ENCODE results near the gene S100P.
"Not testable (repeated sequence)": the region's sequence is repeated elsewhere in the genome, so short reads cannot be mapped to it uniquely, and the experiment has no call there.

S100P gene

DNA sequence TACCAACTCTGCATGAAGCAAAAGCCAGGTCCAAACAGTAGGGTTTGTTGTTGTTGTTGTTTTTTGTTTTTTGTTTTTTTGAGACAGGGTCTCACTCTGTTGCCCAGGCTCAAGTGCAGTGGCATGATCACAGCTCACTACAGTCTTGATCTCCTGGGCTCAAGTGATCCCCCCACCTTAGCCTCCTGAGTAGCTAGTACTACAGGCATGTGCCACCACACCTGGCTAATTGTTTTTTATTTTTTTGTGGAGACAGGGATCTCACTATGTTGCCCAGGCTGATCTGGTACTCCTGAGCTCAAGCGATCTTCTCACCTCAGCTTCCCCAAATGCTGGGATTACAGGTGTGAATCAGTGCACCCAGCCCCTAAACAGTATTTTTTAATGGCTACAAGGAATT is 6.2 kb downstream of the S100P start:
- no peak for DNase-seq

DNA sequence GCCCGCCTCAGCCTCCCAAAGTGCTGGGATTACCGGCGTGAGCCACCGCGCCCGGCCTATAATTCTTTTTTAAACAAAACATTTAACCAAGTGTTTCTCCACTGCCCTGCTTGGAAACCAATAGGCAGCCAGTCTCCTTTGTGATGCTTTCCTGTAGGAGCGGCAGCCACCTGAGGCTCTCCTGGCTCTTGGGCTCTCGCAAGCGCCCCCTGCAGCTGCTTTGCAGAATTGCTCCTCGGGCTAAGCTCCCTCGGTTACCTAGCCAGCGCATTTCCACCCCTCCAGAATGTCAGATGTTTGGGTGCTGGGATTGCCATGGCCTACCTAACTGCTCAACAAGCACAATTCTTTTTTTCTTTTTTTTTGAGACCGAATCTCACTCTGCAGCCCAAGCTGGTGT is 7.7 kb downstream of the S100P start:
- no peak for DNase-seq

DNA sequence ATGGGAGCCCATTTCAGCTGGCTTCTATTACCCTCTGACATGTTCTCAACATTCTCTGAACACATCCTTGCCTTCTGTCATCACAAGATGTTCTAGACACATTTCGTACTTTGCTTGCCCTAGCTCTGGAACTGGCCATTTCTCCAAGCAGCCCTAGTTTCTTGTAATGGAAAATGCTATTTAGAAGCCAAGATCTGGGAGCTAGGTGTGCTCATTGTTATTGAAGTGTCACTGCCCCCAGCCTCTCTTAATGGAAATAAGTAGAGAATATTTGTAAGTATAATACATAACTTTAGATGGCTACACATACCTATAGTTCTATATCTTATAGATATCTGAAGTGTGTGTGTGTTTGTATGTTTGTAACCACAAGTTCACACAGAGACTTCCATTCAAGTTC is 9.1 kb downstream of the S100P start:
- no peak for DNase-seq

- DNase-seq, result no peak
Measured at GRCh38 chr4:6703786-6704185, 10.1 kb downstream of the S100P start.

- DNase-seq, result no peak
Measured at GRCh38 chr4:6705646-6706045, 12.0 kb downstream of the S100P start.

GRCh38 chr4:6706173-6706572 is 12.5 kb downstream of the S100P start:
- DNase-seq, result no peak

DNA sequence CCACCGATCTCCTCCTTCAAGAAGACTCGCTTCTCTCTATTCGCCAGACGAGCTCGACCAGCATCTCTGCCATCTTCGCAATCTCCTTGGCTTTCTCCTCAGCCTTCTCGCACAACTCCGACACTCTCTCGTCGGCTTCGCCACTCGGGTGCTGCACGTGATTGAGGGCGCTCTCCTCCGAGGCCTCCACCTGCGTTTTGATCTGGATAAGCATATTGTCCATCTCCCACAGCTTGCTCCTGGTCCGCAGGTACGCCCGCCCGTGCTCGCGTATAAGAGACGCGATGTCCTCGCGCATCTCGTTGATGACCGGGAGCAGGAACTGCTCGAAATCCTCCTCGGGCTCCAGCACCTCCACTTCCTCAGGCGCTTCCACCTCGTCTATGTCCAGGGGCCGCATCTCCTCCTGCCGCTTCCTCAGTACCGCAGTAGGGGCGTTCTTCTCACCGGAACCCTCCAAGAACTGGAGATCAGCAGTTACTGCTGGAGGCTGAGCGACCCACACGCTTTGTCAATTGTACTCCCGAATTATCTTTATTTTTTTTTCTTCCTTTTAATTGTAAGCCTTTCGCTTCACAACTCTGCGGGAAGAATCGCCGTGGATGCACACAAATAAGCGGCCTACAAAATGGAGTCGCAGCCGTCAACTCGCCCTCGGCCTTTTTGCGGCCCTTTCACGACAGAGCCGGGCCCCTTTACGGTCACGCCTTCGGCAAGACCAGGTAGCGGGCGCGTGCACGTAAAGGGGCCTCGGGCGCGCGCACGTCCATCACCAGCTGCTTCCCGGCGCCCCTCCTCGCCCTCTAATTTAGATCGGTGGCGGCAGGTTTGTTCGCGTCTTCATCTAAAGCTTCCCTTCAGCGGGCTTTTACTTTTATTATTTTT is 15.8 kb downstream of the S100P start, which contains the start of gene MRFAP1L1:
Gene MRFAP1L1 (minus strand): TSS at position 636 of the 885 bp plus-strand sequence. CDS start 236 bp downstream, at position 400.
- peak; percentile 83 for DNase-seq

- no peak for DNase-seq
Measured at GRCh38 chr4:6710282-6710681, 16.6 kb downstream of the S100P start.

DNA sequence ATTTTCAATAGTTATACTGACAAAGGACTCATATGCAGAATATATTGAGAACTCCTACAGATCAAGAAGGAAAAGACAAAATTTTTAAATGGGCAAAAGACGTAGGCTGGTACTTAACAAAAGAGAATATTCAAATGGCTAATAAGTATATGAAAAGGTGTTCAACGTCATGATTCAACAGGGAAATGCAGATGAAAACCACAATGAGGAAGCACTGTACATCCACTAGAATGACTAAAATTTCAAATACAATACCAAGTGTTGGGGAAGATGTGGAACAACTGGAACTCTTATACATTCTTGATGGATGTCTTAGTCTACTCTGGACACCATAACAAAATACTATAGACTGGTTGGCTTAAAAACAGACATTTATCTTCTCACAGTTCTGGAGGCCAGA is 17.3 kb downstream of the S100P start:
- no peak for DNase-seq

DNA sequence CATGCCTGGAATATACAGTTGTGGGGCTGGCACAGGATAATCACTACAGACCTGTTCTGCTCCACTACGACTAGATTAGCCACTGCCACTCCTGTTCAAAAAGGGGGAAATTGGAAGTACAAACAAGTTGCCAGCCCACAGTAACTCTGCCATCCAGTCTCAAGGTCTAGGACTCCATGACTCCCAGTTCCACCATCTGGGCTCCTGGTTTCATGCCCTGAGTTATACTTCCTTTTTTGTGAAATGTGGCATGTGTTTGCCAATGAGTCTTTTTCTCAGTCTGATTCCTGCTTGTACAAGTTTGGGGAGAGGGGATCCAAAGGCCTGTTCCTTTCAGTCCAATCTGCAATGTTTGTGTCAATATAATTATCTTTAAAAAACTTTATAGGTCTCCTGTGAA is 21.3 kb downstream of the S100P start:
- no peak for DNase-seq

DNA sequence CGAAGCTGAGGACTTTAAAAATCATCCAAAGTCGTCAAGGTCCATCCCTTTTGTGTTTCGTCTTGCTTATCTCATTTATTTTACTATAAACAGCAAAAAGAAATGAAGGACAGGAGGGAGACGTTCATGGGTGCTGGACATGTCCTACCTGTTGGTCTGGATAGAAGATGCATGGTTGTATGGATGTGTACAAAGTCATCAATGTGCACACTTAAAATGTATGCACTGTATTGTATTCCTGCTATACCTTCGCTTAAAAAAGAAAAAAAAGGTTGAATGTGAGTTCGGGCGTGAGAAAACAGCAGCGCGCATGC is 22.0 kb downstream of the S100P start:
- DNase-seq, result no peak

- DNase-seq, result peak; percentile 64
Measured at GRCh38 chr4:6716018-6716911, 22.6 kb downstream of the S100P start, which contains the start of gene BLOC1S4. Gene BLOC1S4, plus strand, starts transcription at chr4:6716174. Its CDS starts 36 bp downstream, at chr4:6716210.

DNA sequence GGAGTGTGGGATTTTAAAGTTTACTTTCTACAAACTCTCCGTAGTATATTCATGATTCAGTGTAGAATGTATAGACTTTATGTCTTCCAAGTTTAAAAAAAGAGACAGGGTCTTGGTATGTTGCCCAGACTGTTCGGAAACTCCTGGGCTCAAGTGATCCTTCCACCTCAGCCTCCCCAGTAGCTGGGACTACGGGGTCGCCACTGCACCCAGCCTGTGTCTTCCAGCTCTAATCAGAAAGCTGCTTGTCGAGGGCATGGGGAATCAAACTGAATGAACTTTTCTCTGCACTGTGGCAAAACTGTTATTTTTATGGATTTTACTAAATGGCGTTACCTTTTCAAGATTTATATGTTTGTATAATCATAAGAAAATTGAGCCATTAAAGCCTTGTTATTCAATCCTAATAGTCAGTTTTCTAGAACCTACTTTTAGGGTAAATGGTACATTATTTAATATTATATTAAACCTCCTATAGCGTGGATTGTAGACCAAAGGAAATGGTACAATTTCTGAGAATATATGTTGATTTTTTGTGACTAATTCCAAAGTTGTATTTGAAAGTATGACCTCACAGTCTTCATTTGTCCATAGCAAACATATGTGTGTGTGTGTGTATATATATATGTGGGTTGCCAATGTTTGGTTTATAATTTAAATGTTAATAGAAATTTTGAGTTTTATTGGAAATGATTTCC is 23.4 kb downstream of the S100P start:
- DNase-seq, result no peak

DNA sequence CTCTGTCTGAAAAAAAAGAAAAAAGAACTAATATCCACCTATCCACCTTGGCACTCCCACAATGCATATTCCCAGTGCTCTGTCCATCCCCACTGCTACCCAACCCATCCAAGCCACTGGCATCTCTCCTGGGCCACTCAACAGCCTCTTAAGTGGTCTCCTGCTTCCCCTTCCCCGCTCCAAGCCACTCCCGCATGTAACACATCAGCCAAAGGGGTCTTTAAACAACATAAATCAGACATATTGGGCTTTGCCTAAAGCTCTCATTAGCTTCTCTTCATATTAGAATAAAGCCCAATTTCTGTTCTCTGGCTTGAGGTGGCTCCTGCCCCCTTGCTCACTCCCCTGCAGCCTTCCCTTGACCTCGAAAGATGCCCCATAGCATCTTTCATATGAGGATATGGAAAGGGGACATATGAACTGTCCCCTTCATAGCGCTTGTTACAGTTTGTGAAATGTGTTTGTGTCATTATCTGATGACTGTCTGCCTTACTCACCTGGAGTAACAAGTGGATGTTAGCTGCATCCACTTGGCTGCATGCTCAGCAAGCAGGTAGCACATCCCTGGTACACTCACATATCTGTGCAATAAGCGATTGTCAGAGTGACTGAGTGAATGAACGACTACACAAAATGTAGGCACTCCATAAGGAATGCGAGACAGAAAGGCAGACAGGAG is 25.4 kb downstream of the S100P start:
- no peak for DNase-seq

DNA sequence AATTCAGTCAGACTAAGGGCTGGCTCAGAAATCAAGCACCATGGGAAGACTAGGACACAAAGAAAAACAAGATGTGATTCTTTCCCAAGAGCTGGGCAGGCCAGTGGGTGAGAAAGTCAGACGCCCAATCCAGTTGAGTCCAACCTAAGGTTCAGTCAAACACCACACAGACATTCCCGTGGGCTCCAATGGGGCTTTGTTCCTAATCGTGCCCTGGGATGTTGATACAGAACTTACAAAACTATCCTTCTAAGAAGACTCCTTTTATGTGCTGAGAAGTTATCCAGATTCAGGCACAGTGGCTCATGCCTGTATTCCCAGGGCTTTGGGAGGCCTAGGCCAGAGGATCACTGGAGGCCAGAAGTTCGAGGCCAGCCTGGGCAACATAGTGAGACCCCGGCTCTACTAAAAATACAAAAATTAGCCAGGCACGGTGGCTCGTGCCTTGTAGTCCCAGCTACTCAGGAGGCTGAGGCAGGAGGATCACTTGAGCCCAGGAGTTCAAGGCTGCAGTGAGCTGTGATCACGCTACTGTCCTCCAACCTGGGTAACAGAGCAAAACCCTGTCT is 26.0 kb downstream of the S100P start:
- no peak for DNase-seq

DNA sequence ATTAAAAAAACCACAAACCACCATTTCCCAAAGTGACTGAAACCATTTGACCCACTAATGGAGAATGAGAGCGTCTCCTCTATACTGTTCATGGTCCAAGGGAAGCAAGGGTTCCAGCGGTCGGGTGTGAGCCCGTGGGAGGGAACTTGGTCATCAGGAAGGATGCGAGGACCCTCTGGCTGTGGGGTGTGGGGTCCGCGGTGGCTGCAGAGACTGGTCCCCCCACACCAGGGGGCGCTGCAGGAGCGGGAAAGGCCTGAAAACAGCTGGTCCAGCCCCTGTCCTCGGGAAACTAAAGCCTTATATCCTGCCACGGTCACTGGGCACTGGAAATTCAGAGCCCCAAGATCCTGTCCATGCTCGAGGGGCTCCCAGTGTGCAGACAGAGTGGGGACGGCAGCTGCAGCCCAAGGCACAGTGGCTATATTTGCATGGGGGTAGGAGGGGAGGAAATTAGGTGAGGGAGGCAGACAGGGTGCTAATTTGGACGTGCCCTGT is 26.6 kb downstream of the S100P start:
- no peak for DNase-seq

DNA sequence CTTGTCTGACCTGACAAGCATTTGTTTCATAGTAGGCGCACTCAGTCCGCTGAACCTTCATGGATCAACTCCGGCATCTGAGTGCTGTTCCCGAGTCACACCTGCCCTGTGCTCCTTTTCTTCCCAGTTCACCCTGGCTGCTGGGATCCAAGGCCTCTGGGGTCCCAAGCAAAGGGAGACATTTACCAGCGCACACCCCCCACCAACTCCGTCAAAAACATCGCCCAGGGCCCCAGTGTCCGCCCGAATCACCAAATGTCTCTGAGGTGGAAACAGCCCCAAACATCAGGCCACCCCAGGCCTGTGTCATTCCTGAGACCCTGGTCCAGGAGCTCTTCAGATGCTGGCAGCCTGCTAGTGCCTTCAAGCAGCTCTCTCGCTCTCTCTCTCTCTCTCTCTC is 27.4 kb downstream of the S100P start:
- no peak for DNase-seq

- DNase-seq, result no peak
Measured at GRCh38 chr4:6722891-6723290, 29.2 kb downstream of the S100P start.

DNA sequence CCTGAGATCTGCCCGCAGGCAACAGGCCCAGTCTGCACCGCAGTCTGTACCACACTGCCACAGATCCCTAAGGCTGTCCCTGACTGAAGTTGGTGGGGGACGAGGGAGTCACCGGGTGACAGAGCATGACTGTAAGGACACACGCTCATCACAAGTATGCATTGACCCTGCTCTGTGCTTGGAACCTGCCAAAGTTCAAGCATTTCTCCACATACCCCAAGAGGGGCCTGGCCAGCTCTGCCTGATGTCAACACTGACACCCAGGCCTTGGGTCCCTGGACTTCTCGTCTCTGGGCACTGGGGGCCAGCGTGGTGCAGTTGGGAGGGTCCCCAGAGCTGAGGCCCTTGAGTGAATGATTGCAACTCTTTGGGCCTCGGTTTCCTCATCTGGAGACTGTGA is 30.2 kb downstream of the S100P start:
- DNase-seq, result no peak

- DNase-seq, result no peak
Measured at GRCh38 chr4:6724421-6725111, 30.9 kb downstream of the S100P start.

GRCh38 chr4:6725427-6725961 is 31.8 kb downstream of the S100P start:
- DNase-seq, result not testable (repeated sequence)

Measured in DMS 273 treated with DMSO at 0.1 percent for 48 hours (cell line).